Parathyroid adenoma (tissue), 2 donors: ENCODE results near the gene ADH7.
"Not testable (repeated sequence)": the region's sequence is repeated elsewhere in the genome, so short reads cannot be mapped to it uniquely, and the experiment has no call there.

Source experiments
- H2AFZ ChIP-seq: fragments of 300-600 bp; sonication (generic); one replicate; pipeline ENCODE4 v1.7.0; 2017; ENCODE audit warnings: antibody characterized with exemption, mild to moderate bottlenecking
- H3K27ac ChIP-seq: fragments of 300-600 bp; sonication (generic); one replicate; pipeline ENCODE4 v1.7.0; 2017
- H3K27me3 ChIP-seq: fragments of 300-600 bp; sonication (generic); one replicate; pipeline ENCODE4 v1.7.0; 2017; ENCODE audit warnings: low read length; ENCODE audit not compliant: control insufficient read depth, insufficient read depth
- H3K36me3 ChIP-seq: fragments of 300-600 bp; sonication (generic); one replicate; pipeline ENCODE4 v1.7.0; 2017; ENCODE audit warnings: low read length; ENCODE audit not compliant: control insufficient read depth, insufficient read depth
- H3K4me1 ChIP-seq: fragments of 300-600 bp; sonication (generic); one replicate; pipeline ENCODE4 v1.7.0; 2017; ENCODE audit warnings: control low read depth
- H3K4me2 ChIP-seq: fragments of 300-600 bp; sonication (generic); one replicate; pipeline ENCODE4 v1.7.0; 2017; ENCODE audit warnings: low read length
- H3K4me3 ChIP-seq: fragments of 300-600 bp; sonication (generic); one replicate; pipeline ENCODE4 v1.7.0; 2017; ENCODE audit warnings: low read depth, low read length
- H3K79me2 ChIP-seq: fragments of 300-600 bp; sonication (generic); one replicate; pipeline ENCODE4 v1.7.0; 2017; ENCODE audit warnings: control low read depth
- H3K9ac ChIP-seq: fragments of 300-600 bp; sonication (generic); one replicate; pipeline ENCODE4 v1.7.0; 2017; ENCODE audit warnings: mild to moderate bottlenecking
- H3K9me3 ChIP-seq: fragments of 300-600 bp; sonication (generic); one replicate; pipeline ENCODE4 v1.7.0; 2017; ENCODE audit warnings: low read length; ENCODE audit not compliant: control insufficient read depth
- TF ChIP-seq, protein P1 (sequence below): fragments of 300-600 bp; sonication (generic); IDR thresholded peaks from one replicate; pipeline ENCODE4 v1.7.0; 2017; ENCODE audit warnings: antibody characterized with exemption, mild to moderate bottlenecking
- donor health status: primary hyperparathyroidism.

Gene ADH7

DNA sequence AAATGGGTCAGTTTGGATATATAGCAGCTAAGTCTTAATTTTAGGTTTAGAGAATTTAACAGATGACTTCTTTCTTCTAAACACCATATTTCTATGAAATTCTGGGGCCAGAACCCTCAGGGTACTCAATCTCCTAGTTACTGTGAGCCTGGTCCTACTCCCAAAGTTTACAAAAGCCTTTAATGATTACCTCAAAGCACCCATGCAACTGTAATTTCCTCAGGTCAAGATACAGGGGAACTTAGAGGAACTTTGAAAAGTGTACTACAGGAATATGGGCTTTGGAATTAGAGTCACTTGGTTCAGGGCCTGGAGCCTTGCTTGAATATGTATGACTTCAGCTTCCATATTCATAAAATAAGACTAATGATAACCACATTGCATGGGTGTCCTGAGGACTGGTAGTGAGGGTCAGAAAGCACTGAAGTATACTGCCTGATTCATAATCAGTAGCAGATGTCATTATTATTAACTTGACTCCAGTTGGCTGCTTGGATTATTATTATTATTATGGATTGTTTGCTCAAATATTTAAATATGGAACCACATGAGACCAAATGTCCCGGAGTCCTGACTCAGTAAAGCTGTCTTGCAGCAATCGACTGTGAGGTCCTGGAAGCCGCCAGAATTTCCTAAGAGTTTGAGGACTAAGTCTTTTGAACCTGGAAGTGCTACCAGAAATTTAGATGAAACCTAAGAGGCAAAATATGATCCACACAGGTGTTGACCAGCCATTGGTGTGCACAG is 2.0 kb upstream of the ADH7 start:
- Histone ChIP-seq H3K4me2 (no peak overlapping the region), H3K4me3 (no peak overlapping the region), H3K79me2 (no peaks in the 10 kb centered on the region), H3K4me1 (no peaks in the 10 kb centered on the region), H3K27ac (no peak overlapping the region), H3K9ac (no peak overlapping the region), H3K9me3 (no peaks in the 10 kb centered on the region), H3K27me3 (no peaks in the 10 kb centered on the region), H3K36me3 (no peaks in the 10 kb centered on the region), H2AFZ (no peak overlapping the region)
- TF ChIP-seq, protein P1, sequence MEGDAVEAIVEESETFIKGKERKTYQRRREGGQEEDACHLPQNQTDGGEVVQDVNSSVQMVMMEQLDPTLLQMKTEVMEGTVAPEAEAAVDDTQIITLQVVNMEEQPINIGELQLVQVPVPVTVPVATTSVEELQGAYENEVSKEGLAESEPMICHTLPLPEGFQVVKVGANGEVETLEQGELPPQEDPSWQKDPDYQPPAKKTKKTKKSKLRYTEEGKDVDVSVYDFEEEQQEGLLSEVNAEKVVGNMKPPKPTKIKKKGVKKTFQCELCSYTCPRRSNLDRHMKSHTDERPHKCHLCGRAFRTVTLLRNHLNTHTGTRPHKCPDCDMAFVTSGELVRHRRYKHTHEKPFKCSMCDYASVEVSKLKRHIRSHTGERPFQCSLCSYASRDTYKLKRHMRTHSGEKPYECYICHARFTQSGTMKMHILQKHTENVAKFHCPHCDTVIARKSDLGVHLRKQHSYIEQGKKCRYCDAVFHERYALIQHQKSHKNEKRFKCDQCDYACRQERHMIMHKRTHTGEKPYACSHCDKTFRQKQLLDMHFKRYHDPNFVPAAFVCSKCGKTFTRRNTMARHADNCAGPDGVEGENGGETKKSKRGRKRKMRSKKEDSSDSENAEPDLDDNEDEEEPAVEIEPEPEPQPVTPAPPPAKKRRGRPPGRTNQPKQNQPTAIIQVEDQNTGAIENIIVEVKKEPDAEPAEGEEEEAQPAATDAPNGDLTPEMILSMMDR, result no peak

- TF ChIP-seq, protein P1, result no peak
- Histone ChIP-seq H3K9me3 (no peaks in the 10 kb centered on the region), H2AFZ (no peak overlapping the region), H3K4me1 (no peaks in the 10 kb centered on the region), H3K27ac (no peak overlapping the region), H3K9ac (no peak overlapping the region), H3K36me3 (no peaks in the 10 kb centered on the region), H3K79me2 (no peaks in the 10 kb centered on the region), H3K4me3 (no peak overlapping the region), H3K4me2 (no peak overlapping the region), H3K27me3 (no peaks in the 10 kb centered on the region)
Observed at GRCh38 chr4:99436462-99436861, 1.3 kb upstream of the ADH7 start.

DNA sequence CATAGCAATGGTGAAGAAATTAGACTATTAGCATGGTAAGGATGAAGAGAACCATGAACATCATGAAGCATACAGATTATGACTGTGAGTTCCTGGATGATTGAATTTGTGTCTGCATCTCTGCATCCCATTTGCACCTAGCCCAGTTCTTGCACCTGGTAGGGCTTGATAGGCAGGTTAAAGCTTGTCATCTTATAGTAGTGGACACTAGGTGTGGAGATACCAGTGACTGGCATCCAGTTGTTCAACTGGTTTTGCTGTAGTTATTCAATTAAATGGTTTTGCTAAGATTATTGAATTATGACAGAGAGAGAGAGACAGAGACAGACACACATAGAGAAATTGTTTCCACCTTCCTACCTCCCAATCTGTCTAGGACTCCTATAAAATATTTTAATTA is 5.0 kb downstream of the ADH7 start:
- no peaks in the 10 kb centered on the region for H3K36me3 ChIP-seq
- H3K27ac ChIP-seq, result no peak overlapping the region
- no peaks in the 10 kb centered on the region for H3K79me2 ChIP-seq
- no peak overlapping the region for H3K4me2 ChIP-seq
- no peak overlapping the region for H2AFZ ChIP-seq
- no peaks in the 10 kb centered on the region for H3K27me3 ChIP-seq
- TF ChIP-seq, protein P1, result no peak
- no peak overlapping the region for H3K4me3 ChIP-seq
- H3K4me1 ChIP-seq, result no peaks in the 10 kb centered on the region
- no peaks in the 10 kb centered on the region for H3K9me3 ChIP-seq
- no peak overlapping the region for H3K9ac ChIP-seq

- Histone ChIP-seq H3K79me2 (no peaks in the 10 kb centered on the region), H3K9me3 (no peaks in the 10 kb centered on the region), H3K9ac (no peak overlapping the region), H3K4me3 (no peak overlapping the region), H3K36me3 (no peaks in the 10 kb centered on the region), H3K27ac (no peak overlapping the region), H3K27me3 (no peaks in the 10 kb centered on the region), H3K4me2 (no peak overlapping the region), H2AFZ (no peak overlapping the region), H3K4me1 (no peaks in the 10 kb centered on the region)
- TF ChIP-seq, protein P1, result no peak
Observed at GRCh38 chr4:99417125-99417524, 18.0 kb downstream of the ADH7 start.

DNA sequence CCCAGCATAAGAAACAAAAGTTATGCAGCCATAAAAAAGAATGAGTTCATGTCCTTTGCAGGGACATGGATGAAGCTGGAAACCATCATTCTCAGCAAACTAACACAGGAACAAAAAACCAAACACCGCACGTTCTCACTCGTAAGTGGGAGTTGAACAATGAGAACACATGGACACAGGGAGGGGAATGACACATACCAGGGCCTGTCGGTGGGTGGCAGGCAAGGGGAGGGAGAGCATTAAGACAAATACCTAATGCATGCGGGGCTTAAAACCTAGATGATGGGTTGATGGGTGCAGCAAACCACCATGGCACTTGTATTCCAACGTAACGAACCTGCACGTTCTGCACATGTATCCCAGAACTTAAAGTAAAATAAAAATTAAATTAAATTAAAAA is 19.4 kb downstream of the ADH7 start:
- H3K4me3 ChIP-seq, H3K27ac ChIP-seq, H3K27me3 ChIP-seq, H2AFZ ChIP-seq, H3K9ac ChIP-seq, H3K4me2 ChIP-seq, H3K4me1 ChIP-seq, H3K9me3 ChIP-seq, H3K79me2 ChIP-seq, H3K36me3 ChIP-seq: not testable (repeated sequence)

GRCh38 chr4:99414902-99415301 is 20.2 kb downstream of the ADH7 start:
- H3K27me3 ChIP-seq, H2AFZ ChIP-seq, H3K27ac ChIP-seq, H3K9ac ChIP-seq, H3K36me3 ChIP-seq, H3K4me1 ChIP-seq, H3K9me3 ChIP-seq, H3K4me3 ChIP-seq, H3K4me2 ChIP-seq, H3K79me2 ChIP-seq: not testable (repeated sequence)
